Activated T-cell treated with anti-CD3 and anti-CD28 coated beads for 4 hours (primary cell): ENCODE measurements around the gene ACVR1.

Source experiments
- DNase-seq: peaks from one replicate; pipeline ENCODE4 v3.0.0-alpha.2; 2020

The ACVR1 gene

GRCh38 chr2:157876066-157876785 lies at the start of gene ACVR1:
Gene ACVR1 (minus strand): TSS chr2:157876330. CDS start chr2:157799493, 76,837 bp downstream.
- peak; percentile 71 for DNase-seq

- DNase-seq: no peak
These were observed 48.9 kb upstream of the ACVR1 start for GRCh38 chr2:157925071-157925470.

GRCh38 chr2:157923598-157924217 lies 47.6 kb upstream of the ACVR1 start:
- no peak for DNase-seq

- DNase-seq: no peak
These were observed 46.7 kb upstream of the ACVR1 start for GRCh38 chr2:157922815-157923214.

- DNase-seq: no peak
These were observed 46.2 kb upstream of the ACVR1 start for GRCh38 chr2:157922336-157922735.

- DNase-seq: no peak
These were observed 44.6 kb upstream of the ACVR1 start for GRCh38 chr2:157920736-157921135.

- DNase-seq: no peak
These were observed 43.1 kb upstream of the ACVR1 start for GRCh38 chr2:157919181-157919580.

GRCh38 chr2:157918319-157918718 lies 42.2 kb upstream of the ACVR1 start:
- no peak for DNase-seq

GRCh38 chr2:157911750-157912149 lies 35.6 kb upstream of the ACVR1 start:
- no peak for DNase-seq

- no peak for DNase-seq
These were observed 35.1 kb upstream of the ACVR1 start for GRCh38 chr2:157911246-157911645.

GRCh38 chr2:157905092-157905491 lies 29.0 kb upstream of the ACVR1 start:
- no peak for DNase-seq

- no peak for DNase-seq
These were observed 27.5 kb upstream of the ACVR1 start for GRCh38 chr2:157903626-157904025.

- no peak for DNase-seq
These were observed 27.0 kb upstream of the ACVR1 start for GRCh38 chr2:157903151-157903550.

- DNase-seq: no peak
These were observed 26.6 kb upstream of the ACVR1 start for GRCh38 chr2:157902692-157903091.

- no peak for DNase-seq
These were observed 25.2 kb upstream of the ACVR1 start for GRCh38 chr2:157901325-157901724.

GRCh38 chr2:157900684-157901083 lies 24.6 kb upstream of the ACVR1 start:
- no peak for DNase-seq

- DNase-seq: no peak
These were observed 24.1 kb upstream of the ACVR1 start for GRCh38 chr2:157900203-157900602.

- no peak for DNase-seq
These were observed 23.2 kb upstream of the ACVR1 start for GRCh38 chr2:157899125-157899839.

GRCh38 chr2:157898591-157898996 lies 22.5 kb upstream of the ACVR1 start:
- peak; percentile 64 for DNase-seq

GRCh38 chr2:157897106-157897971 lies 21.2 kb upstream of the ACVR1 start:
- DNase-seq: no peak

- DNase-seq: no peak
These were observed 19.4 kb upstream of the ACVR1 start for GRCh38 chr2:157895531-157895930.

GRCh38 chr2:157894694-157895435 lies 18.7 kb upstream of the ACVR1 start:
- DNase-seq: no peak
